Left kidney (tissue), 8 donors: Measurements from ENCODE around the gene SLC16A5. TPM values are rescaled to one million over a fixed set of nuclear protein-coding genes. Genes with fewer than 3 reads are reported as not detected.
"Not testable (repeated sequence)": the region's sequence is repeated elsewhere in the genome, so short reads cannot be mapped to it uniquely, and the experiment has no call there.

Source experiments
- DNase-seq: peaks from one replicate; pipeline ENCODE4 v3.0.0-alpha.2; 2013
- long read RNA-seq, 8 donors: transcript quantifications; one replicate each; lab custom pipeline, GENCODE V29; 2026
- polyA plus RNA-seq: library from polyadenylated mRNA; unstranded; fragments of 120-200 nt; gene quantifications from one replicate; pipeline ENCODE4 v1.2.1, GENCODE V29; 2013; ENCODE audit not compliant: insufficient read length

SLC16A5 gene, protein sequence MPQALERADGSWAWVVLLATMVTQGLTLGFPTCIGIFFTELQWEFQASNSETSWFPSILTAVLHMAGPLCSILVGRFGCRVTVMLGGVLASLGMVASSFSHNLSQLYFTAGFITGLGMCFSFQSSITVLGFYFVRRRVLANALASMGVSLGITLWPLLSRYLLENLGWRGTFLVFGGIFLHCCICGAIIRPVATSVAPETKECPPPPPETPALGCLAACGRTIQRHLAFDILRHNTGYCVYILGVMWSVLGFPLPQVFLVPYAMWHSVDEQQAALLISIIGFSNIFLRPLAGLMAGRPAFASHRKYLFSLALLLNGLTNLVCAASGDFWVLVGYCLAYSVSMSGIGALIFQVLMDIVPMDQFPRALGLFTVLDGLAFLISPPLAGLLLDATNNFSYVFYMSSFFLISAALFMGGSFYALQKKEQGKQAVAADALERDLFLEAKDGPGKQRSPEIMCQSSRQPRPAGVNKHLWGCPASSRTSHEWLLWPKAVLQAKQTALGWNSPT
- 29.5 TPM for polyA plus RNA-seq
- long read RNA-seq, donor 1, partial matches to known transcripts, result 0 of 2 reads
- long read RNA-seq, donor 1, other reads (novel, unspliced or antisense), result 0 of 2 reads
- long read RNA-seq, donor 2, partial matches to known transcripts, result 0 of 1 reads
- long read RNA-seq, donor 2, other reads (novel, unspliced or antisense), result 0 of 1 reads
- long read RNA-seq, donor 3, partial matches to known transcripts, result 10 of 12 reads
- long read RNA-seq, donor 3, other reads (novel, unspliced or antisense), result 0 of 12 reads
- long read RNA-seq, donor 4, result 0 reads
- long read RNA-seq, donor 5, partial matches to known transcripts, result 0 of 1 reads
- long read RNA-seq, donor 5, other reads (novel, unspliced or antisense), result 0 of 1 reads
- long read RNA-seq, donor 6, result 0 reads
- long read RNA-seq, donor 7, partial matches to known transcripts, result 0 of 1 reads
- long read RNA-seq, donor 7, other reads (novel, unspliced or antisense), result 0 of 1 reads
- long read RNA-seq, donor 8, result 0 reads

DNA sequence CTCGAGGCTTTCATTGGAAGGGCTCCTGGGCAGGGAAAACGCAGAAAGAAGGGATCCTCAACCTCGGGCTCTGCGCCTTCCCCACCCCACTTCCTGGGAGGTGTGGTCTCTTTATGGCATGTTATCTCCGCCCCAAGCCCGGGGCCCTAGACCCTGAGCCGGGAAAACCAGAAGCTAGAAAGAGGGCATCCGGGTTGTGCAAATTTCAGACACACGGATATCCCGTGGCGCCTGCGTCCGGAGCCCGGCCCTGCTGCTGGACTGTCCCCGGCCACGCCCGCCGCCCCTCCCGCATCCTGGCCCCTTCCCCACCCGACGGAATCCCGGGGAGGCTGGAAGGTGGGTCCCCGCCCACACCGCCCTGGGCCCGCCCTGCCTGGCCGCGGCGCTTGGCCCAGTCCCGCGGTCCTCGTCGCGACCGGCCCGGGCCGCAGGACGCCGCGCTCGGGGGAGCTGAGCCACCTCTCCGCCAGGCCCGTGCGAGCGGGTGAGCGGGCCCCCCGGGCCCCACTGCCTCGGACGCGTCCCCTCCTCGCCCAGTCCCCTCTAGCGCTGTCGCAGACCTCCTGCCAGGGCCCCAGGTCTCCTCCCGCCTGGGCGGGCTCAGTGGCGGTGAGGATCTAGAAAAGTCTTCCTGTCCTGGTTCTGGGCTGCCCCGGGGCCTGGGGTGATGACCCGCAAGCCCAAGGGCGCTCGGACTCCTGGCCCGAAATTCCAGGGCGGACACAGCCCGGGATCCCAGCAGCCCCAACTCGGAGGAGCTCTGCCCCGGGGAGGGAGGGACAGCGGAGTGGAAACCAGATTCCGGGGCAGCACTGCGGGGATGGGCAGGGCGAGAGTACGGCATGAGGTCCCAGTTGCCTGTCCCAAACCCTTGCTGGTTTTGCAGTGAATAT is at the start of gene SLC16A5:
Gene SLC16A5 (plus strand): TSS at position 397 of the 896 bp plus-strand sequence. CDS start 5,683 bp downstream, outside the sequence.
- peak; percentile 83 for DNase-seq

DNA sequence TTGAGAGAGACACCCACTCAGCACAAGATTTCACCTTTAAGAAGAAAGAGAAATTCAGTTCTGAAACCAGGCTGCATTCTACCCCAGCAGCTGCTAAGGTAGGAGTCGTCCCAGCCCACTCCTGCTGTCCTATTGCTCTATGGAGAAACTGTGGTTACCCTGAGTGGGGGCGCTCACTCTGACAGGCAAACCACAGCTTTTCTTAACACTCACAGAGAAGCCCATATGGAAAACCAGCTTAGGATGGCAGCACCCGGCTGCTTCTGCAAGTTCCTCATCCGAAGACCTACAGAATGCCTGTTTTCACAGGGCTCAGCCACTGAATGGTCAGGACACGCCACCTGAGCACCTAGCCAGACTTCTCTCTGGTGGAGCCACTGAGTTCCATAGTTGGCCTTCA is 48.5 kb upstream of the SLC16A5 start:
- no peak for DNase-seq

DNA sequence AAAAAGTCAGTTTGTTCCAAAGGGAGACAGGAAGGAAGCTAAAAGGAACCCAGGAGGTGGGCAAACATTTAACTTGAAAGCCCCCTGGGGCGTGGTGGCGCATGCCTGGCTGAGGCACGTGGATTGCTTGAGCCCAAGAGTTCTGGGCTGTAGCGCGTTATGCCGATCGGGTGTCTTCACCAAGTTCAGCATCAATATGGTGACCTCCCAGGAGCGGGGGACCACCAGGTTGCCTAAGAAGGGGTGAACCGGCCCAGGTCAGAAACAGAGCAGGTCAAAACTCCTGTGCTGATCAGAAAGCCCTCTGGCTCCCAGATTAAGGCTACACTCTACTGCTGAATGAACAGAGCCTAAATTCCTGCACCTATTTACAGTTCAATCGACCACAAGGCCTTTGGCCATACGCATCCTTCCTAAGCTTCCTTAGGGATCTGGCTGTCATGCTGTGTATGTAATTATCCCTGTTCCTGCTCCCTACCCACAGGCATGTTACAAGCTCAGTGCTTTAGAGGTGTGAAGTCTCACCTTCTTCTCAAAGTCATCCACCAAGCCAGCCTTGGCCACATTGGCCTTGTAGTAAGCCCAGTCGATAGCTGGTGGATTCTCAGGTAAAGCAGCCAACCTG is 46.0 kb upstream of the SLC16A5 start:
- DNase-seq, result no peak

DNA sequence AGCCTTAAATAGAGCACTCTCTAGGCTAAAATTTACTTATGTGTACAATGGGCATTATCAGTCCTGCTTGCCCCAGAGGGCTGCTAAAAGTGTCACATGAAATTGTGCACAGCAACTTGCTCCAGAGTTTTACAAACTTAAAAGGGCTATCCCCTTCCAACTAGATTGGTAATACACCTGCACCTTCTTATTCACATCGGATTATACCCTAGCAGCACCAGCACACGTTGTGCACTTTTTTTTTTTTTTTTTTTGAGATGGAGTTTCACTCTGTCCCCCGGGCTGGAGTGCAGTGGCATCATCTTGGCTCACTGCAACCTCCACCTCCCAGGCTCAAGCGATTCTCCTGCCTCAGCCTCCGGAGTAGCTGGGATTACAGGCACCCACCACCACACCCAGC is 44.0 kb upstream of the SLC16A5 start:
- DNase-seq, result not testable (repeated sequence)

DNA sequence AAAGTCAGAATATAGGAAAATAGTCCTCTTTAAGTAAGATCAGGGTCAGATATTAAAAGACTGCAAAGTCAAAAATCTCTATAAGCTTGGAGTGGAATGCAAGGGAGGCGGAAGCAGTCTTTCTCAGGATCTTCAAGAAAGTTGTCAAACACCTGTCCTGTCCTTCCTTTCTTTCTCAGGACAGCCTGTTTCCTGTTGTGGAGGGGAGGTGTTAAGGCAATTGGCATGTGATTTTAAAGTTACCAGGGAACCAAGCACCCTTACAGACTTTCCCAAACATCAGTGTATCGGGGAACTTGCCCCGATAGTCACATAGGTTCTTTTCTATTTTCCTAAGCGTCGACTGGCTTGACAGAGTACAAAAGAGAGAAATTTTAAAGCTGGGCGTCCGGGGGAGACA is 43.0 kb upstream of the SLC16A5 start:
- no peak for DNase-seq

DNA sequence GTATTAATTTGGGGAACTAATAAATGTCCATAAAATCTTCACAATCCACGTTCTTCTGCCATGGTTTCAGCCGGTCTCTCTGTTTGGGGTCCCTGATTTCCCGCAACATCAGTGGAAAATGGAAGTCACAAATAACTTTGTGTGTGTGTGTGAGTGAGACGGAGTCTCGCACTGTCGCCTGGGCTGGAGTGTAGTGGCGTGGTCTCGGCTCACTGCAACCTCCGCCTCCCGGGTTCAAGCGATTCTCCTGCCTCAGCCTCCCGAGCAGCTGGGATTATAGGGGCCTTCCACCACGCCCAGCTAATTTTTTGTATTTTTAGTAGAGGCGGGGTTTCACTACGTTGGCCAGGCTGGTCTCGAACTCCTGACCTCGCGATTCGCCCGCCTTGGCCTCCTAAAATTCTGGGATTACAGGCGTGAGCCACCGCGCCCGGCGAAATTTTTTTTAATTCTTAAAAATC is 41.8 kb upstream of the SLC16A5 start:
- not testable (repeated sequence) for DNase-seq

DNA sequence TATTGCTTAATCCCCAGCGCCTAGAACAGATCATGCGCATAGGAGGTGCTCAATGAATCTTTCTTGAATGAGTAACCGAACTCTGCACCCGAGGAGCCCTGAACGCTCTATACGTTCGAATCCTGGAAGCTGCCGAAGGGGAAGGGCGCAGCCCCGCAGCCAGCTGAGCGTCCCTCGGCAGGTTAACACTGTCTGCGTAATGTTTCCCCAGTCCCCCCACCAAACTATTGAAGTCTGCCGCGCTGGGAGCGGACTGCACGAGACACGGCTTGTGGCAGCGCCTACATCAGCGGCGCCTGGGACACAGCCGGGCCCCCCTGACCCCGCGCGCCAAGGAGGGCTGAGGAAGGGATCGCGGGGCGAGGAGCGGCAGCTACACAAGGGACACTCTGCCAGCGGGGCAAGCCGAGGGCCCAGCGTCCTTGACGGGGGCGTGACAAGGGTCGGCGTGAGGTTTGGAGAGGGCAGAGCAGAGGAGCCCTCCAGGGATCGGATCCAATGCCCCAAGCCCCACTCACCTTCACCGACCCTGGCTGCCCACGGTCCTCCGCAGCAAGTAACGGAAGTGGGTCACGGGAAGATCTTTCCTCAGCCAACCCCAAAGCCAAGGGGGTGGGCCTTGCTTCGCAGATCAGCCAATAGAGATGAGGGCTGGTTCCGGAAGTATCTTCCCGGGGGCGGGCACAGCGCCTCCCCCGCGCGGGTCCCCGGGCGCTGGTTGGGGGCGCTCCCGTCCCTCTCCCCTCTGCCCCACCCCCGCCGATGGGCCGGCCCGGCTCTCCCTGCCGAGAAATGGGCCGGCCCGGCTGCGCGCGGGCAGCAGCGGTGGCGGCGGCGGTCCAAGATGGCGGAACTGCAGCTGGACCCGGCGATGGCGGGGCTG is 41.1 kb upstream of the SLC16A5 start, which contains the start of the genes ATP5PD and KCTD2:
Gene ATP5PD (minus strand): TSS at position 563 of the 883 bp plus-strand sequence. CDS start 4,319 bp downstream, outside the sequence.
Gene KCTD2 (plus strand): TSS at position 819 of the 883 bp plus-strand sequence. CDS start 26 bp downstream, at position 845.
- peak; percentile 95 for DNase-seq

DNA sequence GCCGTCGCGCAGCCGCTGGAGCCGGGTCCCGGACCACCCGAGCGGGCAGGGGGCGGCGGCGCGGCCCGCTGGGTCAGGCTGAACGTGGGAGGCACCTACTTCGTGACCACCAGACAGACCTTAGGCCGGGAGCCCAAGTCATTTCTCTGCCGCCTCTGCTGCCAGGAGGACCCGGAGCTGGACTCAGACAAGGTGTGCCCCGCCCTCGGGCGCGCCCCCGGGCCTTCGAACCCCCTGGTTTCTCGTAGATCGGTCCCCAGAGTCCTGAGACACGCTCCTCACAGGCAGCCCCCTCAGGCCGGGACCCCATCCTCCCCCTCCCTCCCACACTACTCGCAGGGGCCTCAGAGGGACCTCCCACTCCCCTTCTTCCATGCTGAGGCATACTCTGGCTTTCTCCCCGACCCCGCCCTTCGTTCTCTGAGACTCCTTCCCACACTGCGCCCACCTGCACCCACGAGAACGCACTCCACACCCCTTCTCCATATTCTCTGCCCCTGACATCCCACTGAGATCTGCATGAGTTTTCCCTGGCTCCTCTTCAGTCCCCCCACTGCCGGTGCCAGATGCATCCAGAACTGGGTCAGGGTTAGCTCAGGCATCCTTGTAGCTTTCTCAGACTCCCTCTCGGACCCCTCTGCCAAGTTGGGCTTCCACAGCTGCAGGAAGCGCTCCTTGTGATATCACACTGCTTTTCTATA is 40.2 kb upstream of the SLC16A5 start:
- DNase-seq, result no peak

DNA sequence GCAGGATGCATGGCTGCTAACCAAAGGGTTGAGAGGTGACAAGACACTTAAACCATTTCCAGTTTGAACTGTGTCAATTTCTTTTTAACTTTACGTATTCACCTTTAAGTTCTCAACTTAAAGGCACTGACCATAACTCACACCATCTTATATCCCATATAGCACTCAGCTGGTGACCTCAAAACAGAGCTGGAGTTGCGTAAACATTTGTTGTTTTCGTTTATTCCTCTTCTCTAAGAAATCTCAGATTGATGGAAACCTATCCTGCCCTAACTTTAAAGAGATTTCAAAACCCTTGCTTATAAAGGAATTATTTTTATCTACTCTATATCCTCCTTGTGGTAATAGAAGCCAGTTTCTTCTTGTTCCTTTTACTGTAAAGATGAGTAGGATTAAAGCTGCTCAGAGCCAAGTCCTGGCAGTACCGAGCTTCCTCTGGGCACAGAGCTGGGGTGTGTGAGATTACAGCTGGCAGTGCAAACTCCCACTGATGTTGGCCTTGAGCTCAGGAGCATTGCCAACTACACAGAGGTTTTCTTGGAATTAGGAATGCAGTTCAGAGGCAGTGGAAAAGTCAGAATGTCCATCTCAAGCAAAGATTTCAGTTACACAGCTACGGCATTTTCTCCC is 39.4 kb upstream of the SLC16A5 start:
- DNase-seq, result no peak

DNA sequence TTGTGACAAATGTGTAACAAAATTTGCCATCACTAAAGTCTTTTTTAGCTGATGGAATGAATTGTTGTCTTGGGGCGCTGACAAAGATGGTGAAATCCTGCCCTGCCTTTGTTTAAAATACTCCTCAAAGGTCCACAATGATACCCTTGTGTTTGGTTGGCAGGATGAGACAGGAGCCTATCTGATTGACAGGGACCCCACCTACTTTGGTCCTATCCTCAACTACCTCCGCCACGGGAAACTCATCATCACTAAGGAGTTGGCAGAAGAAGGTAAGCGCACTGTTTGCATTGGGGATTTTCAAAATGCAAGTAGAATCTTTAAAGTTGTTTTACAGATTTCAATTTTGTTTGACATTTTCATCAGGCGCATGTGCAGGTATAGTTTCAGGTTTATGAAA is 38.7 kb upstream of the SLC16A5 start:
- no peak for DNase-seq

DNA sequence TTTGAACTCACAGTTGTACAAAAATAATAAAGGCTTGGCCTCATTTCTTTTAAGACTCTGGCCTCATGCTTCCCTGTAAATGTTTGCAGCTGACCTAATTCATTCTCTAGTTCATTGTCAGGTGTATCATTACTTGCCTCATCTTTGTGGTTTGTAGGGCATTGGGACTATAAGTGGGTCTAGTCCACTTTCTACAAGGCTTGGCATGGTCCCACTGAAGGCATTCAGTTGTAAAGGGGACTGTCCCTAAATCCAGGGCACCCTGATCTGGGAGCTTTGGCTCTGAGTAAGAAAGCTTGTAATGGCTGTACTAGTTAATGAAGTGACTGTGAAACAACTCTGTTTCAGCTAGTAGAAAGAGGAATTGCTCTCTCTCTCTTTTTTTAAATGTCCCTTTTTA is 38.0 kb upstream of the SLC16A5 start:
- no peak for DNase-seq

DNA sequence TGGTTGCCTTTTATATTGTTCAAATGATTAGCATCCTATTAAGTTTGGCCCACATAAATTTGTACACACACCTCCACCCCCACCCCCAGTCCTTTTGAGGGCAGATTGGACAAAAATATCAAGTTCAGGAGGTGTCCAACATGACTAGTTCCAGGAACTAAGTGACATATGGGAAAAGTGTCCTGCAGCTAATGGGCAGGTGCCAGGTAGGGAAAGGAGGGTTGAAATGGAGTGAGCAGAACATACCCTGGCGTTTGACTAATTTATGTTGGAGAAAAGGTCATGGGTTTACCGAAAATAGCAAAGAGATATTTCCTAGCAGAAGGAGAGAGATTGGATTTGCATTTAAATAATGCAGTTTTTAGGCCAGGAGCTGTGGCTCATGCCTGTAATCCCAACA is 35.8 kb upstream of the SLC16A5 start:
- DNase-seq, result no peak

DNA sequence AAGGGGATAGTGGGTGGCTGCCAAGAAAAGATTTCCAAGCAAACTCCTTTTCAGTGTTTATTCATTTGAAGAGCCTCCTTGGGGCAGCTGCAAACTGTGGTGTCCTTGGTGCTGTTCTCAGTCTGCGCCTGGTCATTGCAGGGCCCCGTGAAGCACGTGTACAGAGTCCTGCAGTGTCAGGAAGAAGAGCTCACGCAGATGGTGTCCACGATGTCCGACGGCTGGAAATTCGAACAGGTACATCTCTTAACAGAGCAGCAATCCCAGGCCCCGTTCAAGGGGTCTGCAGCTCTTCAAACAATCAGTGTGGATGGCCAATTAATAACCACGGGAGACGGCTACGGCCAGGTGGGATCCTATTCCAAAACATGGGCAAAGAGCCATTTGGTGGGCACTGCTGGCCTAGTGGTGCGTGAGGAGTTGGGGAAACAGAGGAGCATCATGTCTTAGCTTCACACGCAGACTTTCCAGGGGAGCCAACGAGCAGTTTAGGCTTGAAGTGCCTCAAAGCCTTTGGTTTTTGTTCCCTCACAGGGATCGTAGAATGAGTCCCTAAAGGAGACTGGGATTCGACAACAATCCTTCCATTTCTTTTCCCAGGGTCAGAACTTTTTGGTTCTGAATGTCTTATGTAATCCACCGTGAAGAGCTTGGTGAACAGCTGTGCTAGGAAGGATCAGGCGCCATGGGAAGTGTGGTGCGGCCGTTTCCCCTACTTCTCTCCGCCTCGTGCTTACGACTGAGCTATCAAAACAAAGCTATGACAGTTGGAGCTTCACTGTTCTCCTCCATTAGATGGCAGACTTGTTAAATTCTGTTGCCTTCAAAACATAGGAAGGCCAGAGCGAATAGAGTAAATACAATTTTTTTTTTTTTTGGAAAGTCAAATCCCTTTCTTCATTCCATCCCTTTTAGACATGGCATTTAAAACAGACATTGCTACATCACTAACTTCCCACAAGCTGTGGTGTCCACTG is 28.1 kb upstream of the SLC16A5 start:
- DNase-seq, result no peak

DNA sequence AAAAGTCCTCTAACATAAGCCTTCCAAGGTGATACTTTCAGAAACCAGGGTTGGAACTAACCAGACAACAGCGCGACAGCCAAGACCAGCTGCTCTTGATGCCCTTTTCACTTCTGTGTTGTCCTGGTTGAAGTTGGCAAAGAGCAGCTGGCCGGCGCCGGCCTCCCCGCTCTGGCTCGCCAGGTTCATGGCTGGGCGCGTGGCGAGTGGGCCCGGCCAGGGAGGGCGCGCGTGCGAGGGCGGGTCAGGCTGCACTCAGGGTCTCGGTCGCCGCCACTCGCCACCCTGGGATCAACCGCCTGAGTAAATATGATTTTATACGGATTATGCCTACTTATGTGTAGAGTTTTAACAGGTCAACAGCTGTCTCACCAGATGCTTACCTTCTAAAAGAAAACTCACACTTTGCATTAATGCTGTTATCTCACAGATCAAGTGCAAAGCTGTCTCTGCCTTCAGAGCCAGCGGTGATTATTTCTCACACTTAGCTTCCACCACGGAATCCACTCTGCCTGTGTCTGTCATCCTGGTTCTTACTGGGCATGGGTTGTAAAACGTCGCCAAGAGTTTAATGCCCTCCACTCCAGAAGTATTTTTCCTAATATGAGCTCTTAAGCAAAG is 27.2 kb upstream of the SLC16A5 start:
- DNase-seq, result no peak

DNA sequence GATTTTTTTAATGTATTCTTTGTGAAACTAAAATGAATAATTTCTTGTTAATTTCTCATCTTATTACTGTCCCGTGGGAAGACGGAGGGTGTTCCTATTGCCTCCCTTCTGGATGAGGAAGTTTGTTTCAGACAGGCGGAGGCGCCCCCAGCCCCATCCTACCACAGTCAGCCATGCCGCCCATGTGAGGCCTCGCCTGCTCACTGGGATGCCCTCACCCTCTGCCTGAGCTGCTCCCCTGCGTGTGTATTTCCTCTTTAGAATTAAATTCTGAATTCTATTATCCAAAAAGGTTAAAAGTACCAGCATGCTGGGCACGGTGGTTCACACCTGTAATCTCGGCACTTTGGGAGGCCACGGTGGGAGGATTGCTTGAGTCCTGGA is 26.7 kb upstream of the SLC16A5 start:
- no peak for DNase-seq

DNA sequence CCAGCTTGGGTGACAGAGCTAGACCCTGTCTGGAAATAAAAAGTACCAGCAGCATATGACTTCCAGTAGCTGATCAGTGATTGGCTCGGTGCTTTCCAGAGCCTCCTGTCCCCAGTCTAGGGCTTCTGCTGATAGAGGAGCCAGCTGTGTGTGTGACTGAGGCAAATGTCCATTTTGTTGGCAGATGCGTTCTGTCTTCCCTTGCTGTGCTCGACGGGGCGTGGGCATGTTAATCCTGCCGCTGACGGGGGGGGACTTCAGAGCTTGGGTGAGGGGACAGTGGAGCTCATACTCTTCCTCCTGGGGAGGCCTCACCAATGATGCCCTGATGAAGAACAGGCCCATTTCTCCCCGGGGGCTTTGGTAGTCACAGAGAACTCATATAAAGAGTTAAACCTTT is 26.1 kb upstream of the SLC16A5 start:
- no peak for DNase-seq

DNA sequence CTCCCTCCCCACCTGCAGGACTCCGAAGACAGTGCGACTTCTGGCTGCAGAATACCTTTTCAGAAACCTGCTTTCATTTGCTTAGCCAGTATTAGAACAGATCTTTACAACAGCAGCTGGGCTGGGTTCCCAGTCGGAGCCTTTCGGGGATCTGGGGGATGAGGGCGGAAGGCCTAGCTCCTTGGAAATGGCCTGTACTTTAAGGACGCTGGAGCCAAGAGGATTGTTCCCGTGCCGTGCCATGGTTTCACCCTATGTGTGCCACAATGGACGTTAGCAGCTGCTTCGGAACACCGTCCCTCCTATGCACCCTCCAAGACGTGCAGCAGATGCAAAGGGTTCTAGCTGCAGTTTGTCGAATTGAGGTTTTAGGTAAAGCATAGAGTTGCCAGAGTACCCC is 24.6 kb upstream of the SLC16A5 start:
- DNase-seq, result no peak
